NOMO-1 treated with DMSO at 0.1 percent for 48 hours (cell line): Measurements from ENCODE around the gene SLC27A4.
A peak's percentile ranks its signal among the peaks of the same experiment; 100 is the strongest.
"Not testable (repeated sequence)": the region's sequence is repeated elsewhere in the genome, so short reads cannot be mapped to it uniquely, and the experiment has no call there.

ENCODE experiments used
- DNase-seq: peaks from one replicate; lab custom pipeline; 2025; ENCODE audit not compliant: unreplicated experiment; lab: John Stamatoyannopoulos, UW

The SLC27A4 gene

DNA sequence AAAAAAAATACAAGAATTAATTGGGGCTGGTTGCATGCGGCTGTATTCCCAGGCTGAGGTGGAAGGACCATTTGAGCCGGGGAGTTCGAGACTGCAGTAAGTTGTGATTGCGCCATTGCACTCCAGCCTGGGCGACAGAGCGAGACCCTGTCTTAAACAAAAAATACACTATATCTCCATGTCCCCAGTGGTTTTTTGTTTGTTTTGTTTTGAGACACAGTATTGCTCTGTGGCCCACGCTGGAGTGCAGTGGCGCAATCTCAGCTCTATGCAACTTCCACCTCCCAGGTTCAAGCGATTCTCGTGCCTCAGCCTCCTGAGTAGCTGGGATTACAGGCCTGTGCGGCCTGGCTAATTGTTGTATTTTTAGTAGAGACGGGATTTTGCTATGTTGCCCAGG is 16.5 kb upstream of the SLC27A4 start:
- DNase-seq, result no peak

DNA sequence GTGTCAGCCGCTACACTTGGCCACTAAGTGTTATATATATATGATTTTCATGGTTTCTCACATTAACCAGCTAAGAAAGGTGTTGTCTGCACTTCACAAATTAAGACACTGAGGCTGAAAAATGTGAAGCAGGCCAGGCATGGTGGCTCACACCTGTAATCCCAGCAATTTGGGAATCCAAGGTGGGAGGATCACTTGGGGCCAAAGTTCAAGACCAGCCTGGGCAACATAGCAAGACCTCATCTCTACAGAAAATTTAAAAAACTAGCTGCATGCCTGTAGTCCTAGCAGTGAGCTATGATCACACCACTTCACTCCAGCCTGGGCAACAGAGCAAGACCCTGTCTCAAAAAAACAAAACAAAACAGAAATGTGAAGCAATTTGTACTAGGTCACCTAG is 15.9 kb upstream of the SLC27A4 start:
- no peak for DNase-seq

DNA sequence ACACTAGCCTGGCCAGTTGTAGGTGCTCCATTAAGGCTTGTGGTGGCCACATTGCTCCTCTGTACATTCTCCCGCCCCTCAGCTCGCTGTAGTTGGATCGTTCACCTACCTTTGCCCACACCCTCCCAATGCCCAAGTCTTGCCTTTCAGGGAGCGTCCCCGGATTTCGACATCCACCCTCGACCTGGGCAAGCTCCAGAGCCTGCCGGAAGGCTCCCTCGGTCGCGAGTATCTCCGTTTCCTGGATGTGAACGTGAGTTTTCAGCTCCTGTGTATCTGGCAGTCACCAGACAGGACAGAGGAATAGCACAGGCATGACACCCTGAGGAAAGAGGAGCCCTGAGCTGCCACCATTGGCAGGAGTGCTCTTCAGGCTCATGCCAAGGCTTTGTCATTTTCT is 14.7 kb upstream of the SLC27A4 start:
- DNase-seq, result no peak

DNA sequence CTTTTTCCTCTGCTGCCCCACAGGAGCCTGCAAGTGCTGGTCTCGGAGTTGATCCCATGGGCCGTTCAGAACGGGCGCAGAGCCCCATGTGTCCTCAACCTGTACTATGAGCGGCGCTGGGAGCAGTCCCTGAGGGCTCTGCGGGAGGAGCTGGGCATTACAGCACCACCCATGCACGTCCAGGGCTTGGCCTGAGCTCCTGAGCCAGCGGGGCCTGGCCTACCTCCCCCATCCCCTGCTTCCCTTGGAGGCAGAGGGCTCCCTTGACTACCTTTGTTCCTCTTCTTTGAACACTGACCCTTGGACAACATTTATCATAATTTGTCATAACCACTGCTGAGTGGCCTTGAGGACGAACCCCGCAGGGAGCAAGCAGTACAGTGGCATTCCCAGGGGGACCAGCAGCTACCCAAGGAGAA is 6.9 kb upstream of the SLC27A4 start:
- DNase-seq, result no peak

DNA sequence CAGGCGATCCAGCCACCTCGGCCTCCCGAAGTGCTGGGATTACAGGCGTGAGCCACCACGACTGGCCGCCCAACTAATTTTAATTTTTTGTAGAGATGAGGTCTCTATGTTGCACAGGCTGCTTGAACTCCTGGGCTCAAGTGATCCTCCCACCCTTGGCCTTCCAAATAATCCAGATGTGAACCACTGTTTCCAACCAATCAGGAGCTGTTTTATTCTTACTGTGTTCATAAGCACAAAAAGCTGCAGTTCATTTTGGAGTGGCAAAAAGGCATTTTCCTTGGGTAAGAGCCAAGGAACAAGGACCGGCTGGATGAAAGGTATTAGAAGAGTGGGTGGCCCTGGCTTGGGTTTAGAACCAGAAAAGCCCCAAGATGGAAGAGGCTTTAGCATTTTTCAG is 5.2 kb upstream of the SLC27A4 start:
- DNase-seq, result no peak

DNA sequence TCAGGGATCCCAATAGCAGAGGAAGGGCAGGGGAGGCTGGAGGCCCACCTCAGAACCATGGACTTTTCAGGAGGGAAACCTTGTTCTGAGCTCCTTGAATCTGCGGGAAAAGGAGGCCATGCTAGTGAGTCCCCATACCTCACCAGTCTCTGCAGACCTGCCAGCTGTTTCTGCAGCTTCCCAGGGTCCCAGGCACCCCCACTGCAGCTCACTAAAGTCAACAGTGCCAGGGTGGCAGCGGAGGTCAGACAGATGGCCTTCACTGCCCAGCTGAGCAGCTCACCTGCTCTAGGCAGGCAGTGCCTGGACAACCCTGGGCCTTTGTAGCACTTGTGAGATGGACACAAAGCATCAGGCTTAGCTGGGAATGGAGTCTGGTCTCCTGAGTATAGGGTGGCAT is 4.4 kb upstream of the SLC27A4 start:
- no peak for DNase-seq

DNA sequence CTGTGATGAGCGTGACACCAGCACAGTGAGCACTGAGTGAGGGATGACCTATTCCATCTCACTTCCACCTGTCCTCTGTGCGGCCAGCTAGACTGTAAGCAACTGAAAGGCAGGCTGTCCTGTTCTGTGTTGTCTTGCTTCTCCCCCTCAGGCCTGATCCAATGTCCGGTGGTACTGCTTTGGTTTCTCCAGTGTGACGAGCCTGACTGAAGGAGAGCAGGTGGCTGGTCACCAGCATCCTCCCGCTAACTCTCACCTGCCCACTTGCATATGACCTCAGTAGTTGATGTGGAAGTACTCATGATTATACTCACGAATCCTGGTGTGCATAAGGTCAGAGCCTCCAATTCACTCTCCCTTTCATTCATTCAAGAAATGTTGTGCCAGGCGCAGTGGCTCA is 2.4 kb upstream of the SLC27A4 start:
- DNase-seq, result no peak

DNA sequence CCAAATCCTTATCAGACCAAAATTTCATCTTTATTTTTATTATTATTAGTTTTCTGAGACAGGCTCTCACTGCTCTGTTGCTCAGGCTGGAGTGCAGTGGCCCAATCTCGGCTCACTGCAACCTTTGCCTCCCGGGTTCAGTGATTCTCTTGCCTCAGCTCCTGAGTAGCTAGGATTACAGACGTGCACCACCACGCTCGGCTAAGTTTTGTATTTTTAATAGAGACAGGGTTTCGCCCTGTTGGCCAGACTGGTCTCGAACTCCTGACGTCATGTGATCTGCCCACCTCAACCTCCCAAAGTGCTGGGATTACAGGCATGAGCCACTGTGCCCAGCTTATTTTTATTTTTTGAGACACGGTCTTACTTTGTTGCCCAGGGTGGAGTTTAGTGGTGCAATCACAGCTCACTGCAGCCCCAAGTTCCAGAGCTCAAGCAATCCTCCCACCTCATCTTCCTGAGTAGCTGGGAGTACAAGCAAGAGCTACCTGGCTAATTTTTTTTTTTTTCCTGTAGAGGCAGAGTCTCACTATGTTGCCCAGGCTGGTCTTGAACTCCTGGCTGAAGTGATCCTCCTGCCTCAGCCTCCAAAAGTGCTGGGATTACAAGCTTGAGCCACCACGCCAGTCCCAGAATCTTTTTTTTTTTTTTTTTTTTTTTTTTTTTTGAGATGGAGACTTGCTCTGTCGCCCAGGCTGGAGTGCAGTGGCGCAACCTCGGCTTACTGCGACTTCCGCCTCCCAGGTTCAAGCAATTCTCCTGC is 1.3 kb upstream of the SLC27A4 start:
- DNase-seq, result not testable (repeated sequence)

DNA sequence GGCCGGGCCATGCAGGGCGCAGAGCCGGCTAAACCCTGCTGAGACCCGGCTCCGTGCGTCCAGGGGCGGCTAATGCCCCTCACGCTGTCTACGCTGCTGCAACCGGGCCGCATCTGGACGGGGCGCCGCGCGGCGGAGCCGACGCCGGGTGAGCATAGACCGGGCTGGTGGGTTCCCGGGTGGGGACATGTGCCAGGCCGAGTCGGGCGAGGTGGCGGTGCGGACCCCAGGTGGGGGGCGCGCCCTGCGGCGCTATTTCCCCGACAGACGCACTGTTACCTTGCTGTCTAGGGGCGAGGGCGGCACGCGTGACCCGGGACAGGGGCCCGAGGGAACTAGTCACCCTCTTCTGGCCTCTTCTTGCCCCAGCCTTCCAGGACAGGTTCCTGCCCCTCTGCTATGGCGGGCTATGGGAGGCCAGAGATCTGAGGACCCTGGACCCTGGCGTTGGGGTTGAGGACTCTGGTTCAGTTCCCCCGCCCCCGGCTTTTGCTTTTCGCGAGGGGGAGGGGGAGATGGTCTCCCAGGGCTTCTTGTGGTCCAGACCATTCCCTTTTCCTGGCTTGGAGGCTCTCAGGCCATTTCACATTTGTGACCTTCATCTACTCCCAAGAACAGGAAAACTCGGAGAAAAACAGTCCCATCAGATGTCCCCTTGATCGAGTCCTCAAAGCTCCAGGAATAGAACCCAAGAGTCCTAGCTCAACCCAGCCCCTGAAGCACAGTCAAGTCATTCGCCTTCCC is 536 bp downstream of the SLC27A4 start:
- no peak for DNase-seq

DNA sequence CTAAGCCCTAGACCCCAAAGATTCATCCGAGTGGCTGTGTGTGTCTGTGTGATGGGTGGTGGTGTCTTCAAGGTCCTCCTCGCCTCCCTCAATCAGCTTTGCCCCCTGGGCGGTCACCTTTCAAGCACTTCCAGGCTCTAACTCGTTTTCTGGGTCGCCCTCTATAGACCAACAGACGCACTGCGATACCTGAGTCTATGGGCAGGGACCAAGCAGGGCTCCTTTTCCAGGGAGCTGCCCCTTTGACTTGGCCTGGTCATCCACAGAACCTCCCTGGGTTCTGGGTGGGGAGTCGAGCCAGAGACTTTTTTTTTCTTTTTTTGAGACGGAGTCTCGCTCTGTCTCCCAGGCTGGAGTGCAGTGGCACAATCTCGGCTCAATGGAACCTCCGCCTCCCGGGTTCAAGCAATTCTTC is 1.1 kb downstream of the SLC27A4 start:
- peak; percentile 74 for DNase-seq

DNA sequence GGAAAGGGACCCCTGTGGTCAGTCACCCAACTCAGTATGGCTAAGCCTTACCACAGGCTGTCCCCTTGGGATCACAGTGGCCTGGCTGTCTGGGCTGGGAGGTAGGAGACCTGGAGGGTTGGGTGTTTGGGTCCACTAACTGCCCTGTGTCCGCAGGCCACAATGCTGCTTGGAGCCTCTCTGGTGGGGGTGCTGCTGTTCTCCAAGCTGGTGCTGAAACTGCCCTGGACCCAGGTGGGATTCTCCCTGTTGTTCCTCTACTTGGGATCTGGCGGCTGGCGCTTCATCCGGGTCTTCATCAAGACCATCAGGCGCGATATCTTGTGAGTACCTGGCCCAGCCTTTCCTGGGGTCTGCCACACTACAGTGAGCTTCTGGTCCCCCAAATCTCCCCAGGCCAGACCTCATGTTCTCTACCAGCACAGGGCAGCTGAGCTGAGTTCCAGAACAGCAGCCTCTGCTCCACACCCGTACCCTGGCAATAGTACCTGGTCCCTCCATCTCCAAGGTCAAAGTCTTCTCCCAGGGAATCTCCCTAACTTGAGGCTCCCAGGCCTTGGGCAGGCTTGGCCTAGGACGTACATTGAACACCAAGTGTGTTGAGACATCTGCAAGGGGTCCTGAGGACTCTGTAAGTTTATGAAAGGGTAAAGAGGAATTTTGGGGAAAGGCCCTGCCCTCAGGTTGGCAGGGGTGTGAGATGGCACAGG is 2.8 kb downstream of the SLC27A4 start:
- DNase-seq, result no peak

DNA sequence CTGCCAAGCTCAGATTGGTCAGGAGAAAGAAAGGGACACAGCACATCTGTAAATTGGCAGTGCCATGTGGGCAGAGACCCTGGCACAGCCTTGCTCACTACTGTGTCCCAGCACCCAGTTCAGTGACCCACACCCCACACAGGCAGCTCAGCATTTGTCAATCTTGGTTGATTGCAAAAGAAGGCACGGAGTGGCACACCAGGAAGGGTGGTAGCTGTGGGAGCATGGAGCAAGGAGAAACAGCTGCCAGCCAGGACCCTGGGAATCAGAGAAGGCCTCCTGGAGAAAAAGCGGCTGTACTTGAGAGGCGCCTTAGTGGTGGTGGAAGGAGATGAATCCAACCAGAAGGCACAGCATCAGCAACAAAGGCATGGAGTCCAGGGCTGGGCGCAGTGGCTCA is 3.5 kb downstream of the SLC27A4 start:
- no peak for DNase-seq

DNA sequence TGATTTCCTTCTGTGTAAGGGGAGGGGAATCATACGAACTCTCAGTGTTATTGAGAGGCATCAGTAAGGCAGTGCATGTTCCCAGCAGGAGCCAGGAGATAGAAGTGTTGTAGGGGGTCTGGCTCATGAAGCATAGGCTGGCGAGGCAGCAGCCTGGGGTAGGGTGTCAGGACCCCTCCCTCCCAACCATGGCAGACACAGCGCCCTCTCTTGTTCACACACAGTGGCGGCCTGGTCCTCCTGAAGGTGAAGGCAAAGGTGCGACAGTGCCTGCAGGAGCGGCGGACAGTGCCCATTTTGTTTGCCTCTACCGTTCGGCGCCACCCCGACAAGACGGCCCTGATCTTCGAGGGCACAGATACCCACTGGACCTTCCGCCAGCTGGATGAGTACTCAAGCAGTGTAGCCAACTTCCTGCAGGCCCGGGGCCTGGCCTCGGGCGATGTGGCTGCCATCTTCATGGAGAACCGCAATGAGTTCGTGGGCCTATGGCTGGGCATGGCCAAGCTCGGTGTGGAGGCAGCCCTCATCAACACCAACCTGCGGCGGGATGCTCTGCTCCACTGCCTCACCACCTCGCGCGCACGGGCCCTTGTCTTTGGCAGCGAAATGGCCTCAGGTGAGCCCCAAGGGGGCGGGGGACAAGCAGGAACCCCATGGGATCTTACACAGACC is 4.7 kb downstream of the SLC27A4 start:
- DNase-seq, result no peak

DNA sequence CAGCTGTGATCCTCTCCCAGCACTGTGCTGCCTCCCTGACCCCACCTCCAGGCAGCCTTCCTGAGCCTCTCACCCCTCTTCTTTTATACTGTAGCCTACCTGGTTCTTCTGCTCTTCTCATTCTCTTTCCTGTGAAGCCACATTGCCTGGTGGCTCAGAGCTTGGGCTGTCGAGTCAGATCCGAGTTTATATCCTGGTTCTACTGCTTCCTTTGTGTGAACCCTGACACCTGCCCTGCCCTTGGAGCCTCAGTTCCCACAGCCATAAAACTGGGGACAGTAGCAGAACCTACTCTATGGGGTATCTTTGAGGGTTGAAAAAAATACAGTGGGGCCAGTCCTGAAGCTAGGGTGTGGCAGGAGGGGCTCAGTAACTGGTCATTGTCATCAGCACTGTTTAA is 8.8 kb downstream of the SLC27A4 start:
- DNase-seq, result no peak

DNA sequence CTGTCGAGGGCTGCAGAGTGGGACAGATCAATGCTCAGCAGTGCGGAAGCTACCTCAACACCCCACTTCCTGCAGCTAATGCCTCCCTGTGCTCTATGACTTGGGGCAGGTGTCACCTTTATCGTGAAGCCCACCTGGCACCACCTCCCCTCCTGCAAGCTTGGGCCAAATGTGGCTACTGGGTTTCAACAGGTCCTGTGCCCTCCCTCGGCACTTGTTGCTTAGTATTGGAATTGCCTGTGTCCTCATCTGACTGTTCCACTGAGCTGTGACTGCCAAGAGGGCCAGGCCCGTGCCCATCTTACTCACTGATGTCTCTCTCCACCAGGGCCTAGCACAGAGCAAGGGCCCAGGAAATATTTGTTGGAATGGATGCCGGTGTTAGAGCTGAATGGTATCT is 9.4 kb downstream of the SLC27A4 start:
- no peak for DNase-seq

DNA sequence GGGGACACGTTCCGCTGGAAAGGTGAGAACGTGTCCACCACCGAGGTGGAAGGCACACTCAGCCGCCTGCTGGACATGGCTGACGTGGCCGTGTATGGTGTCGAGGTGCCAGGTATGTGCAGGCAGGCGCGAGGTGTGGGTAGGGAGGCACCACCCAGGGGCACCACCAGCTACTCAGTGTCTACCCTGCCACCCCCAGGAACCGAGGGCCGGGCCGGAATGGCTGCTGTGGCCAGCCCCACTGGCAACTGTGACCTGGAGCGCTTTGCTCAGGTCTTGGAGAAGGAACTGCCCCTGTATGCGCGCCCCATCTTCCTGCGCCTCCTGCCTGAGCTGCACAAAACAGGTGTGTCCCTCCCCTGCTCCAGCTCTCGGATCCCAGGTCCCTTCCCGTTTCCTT is 15.1 kb downstream of the SLC27A4 start:
- no peak for DNase-seq

DNA sequence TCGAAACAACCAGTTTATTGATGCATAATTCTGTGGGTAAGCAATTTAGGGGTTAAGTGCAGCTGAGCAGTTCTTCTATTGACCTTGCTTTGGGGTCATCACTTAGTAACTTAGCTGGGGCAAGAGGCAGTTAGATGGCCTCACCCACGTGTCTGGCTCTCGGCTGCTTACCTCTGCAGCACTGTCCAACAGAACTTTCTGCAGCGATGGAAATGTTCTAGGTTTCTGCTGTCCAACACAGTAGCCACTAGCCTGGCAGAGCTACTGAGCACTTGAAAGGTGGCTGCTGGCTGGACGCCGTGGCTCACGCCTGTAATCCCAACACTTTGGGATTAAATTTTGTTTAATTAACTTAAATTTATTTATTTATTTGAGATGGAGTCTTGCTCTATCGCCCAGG is 17.8 kb downstream of the SLC27A4 start:
- DNase-seq, result no peak

DNA sequence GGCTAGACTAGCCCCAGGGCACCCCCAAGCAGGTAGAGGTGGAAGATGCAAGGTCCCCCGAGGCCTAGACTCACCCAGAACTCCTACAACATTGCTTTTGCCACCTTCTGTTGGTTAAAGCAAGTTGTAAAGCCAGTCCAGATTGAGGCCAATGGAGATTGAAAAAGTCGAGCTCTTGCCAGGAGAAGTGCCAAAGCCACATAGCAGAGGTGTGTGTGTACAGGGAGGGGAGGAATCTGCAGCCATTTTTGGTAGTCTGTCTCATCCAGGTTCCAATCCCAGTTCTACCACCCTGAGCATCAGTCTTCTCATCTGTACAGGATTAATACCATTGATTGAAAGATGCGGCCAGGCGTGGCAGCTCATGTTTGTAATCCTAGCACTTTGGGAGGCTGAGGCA is 18.5 kb downstream of the SLC27A4 start:
- no peak for DNase-seq

DNA sequence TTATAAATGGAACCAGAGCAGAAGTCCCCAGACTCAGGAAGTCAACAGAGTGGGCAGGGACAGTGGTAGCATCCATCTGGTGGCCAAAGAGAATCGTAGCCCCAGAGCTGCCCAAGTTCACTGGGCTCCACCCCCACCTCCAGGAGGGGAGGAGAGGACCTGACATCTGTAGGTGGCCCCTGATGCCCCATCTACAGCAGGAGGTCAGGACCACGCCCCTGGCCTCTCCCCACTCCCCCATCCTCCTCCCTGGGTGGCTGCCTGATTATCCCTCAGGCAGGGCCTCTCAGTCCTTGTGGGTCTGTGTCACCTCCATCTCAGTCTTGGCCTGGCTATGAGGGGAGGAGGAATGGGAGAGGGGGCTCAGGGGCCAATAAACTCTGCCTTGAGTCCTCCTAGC is 20.5 kb downstream of the SLC27A4 start:
- no peak for DNase-seq

DNA sequence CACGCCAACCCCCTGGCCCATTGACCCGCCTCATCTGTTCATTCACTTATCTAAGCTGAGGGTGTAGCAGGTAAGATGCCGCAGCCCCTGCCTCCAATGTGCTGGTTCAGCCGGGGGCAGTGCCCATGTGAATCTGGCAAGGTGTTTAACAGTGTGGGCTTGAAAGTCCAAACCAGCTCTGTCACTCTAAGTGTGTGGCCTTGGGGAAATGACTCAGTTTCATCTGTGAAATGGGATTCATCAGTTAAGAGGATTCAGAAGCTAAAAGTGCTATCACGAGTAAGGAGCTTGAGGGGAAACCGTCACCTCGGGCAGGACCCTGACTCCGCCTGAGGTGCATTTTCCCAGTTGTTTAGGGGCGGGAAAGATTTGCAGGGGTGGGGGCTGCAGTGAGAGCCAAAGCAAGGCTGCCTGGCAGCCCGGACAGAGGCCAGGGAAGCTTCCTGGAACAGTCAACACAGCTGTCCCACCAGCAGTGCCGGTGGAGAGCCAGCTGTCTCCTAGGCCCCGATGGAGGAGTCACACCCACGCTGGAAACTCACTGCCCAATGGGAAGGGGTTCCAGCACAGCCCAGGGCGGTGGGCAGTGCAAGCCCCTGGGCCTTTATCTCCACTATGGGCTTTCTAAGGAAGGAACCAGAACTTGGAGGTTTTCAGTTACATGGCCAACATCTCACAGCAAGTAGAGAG is 21.1 kb downstream of the SLC27A4 start:
- DNase-seq, result no peak
